ENCODE data around the gene AXL.
A peak's percentile ranks its signal among the peaks of the same experiment; 100 is the strongest.

The AXL gene

DNA sequence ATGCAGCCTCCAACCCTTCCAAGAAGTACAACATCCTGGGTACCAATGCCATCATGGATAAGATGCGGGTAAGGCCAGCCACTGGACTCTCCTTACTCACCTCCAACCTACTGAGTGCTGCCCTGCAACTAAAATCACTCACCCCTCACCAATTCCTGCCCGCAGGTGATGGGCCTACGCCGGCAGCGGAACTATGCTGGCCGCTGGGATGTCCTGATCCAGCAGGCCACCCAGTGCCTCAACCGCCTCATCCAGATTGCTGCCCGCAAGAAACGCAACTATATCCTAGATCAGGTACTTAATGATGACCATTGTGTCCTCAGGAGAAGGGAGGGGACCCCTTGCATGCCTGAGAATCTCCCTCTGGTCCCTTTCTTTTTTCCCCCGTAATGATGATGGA, 75.4 kb downstream of the AXL start:
- Histone ChIP-seq H3K4me3 (ENCODE audit: low read depth, low read length) (no peak overlapping the region), H3K27ac (no peak overlapping the region), H3K4me2 (ENCODE audit: low read length) (no peak overlapping the region), H2AFZ (no peak overlapping the region), H3K79me2 (peaks cover 37% of the 10 kb centered on the region), H3K4me1 (peaks cover 25% of the 10 kb centered on the region), H3K36me3 (ENCODE audit: control insufficient read depth, insufficient read depth, low read length) (no peaks in the 10 kb centered on the region), H3K9ac (no peak overlapping the region), H3K27me3 (ENCODE audit: control insufficient read depth, insufficient read depth, low read length) (no peaks in the 10 kb centered on the region), H3K9me3 (ENCODE audit: control insufficient read depth, low read length) (no peaks in the 10 kb centered on the region)
- TF ChIP-seq, protein P1, sequence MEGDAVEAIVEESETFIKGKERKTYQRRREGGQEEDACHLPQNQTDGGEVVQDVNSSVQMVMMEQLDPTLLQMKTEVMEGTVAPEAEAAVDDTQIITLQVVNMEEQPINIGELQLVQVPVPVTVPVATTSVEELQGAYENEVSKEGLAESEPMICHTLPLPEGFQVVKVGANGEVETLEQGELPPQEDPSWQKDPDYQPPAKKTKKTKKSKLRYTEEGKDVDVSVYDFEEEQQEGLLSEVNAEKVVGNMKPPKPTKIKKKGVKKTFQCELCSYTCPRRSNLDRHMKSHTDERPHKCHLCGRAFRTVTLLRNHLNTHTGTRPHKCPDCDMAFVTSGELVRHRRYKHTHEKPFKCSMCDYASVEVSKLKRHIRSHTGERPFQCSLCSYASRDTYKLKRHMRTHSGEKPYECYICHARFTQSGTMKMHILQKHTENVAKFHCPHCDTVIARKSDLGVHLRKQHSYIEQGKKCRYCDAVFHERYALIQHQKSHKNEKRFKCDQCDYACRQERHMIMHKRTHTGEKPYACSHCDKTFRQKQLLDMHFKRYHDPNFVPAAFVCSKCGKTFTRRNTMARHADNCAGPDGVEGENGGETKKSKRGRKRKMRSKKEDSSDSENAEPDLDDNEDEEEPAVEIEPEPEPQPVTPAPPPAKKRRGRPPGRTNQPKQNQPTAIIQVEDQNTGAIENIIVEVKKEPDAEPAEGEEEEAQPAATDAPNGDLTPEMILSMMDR (IDR thresholded peaks at IDR 0.05): no peak

DNA sequence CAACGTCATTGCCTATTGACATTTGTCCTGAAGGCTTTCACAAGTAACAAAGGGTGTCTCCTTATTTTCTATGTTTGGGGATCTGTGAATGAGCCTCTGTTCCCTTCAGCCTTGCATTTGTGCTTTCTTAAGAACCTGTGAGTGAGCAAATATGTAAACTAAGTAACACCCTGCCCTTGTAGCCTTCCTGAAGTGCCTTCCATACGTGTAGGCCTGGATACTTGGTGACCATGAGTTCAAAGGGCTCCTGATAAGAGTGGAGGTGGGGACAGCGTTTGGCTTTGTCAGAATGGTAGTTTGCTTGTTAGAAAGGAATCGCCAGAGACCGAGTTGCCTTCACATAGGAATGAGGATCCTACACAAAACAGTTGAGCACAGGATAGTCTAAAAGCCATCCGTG, 76.5 kb downstream of the AXL start:
- Histone ChIP-seq H3K27ac (no peak overlapping the region), H3K9me3 (ENCODE audit: control insufficient read depth, low read length) (no peaks in the 10 kb centered on the region), H3K9ac (no peak overlapping the region), H3K79me2 (peaks cover 34% of the 10 kb centered on the region), H2AFZ (no peak overlapping the region), H3K27me3 (ENCODE audit: control insufficient read depth, insufficient read depth, low read length) (no peaks in the 10 kb centered on the region), H3K4me3 (ENCODE audit: low read depth, low read length) (no peak overlapping the region), H3K4me1 (peaks cover 30% of the 10 kb centered on the region), H3K36me3 (ENCODE audit: control insufficient read depth, insufficient read depth, low read length) (no peaks in the 10 kb centered on the region), H3K4me2 (ENCODE audit: low read length) (no peak overlapping the region)
- TF ChIP-seq, protein P1 (IDR thresholded peaks at IDR 0.05): no peak

DNA sequence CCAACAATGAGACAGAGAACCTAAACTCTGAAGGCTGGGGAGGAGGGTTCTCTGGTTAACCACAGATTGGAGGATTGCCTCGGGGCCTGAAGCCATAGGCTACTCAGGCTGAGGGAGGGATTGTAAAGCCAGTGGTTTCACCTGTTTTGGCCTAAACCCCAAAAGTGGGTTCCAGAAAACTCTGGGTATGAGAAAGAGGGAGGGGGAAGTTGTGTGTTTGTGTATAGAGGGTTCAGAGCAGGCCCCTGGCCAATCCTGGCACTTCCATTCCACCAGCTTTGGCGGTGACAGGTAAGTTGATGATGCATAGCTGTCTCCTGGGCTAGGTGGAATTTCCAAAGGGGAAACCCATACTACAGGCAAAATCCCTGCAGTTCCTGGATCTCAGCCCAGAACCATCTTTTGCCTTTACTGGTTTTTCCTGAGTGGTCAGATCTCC, 77.4 kb downstream of the AXL start:
- Histone ChIP-seq H3K4me3 (ENCODE audit: low read depth, low read length) (no peak overlapping the region), H3K4me2 (ENCODE audit: low read length) (no peak overlapping the region), H3K4me1 (peaks cover 30% of the 10 kb centered on the region), H3K27me3 (ENCODE audit: control insufficient read depth, insufficient read depth, low read length) (no peaks in the 10 kb centered on the region), H3K79me2 (peaks cover 27% of the 10 kb centered on the region), H2AFZ (no peak overlapping the region), H3K9ac (no peak overlapping the region), H3K36me3 (ENCODE audit: control insufficient read depth, insufficient read depth, low read length) (no peaks in the 10 kb centered on the region), H3K9me3 (ENCODE audit: control insufficient read depth, low read length) (no peaks in the 10 kb centered on the region), H3K27ac (no peak overlapping the region)
- TF ChIP-seq, protein P1 (IDR thresholded peaks at IDR 0.05): no peak

DNA sequence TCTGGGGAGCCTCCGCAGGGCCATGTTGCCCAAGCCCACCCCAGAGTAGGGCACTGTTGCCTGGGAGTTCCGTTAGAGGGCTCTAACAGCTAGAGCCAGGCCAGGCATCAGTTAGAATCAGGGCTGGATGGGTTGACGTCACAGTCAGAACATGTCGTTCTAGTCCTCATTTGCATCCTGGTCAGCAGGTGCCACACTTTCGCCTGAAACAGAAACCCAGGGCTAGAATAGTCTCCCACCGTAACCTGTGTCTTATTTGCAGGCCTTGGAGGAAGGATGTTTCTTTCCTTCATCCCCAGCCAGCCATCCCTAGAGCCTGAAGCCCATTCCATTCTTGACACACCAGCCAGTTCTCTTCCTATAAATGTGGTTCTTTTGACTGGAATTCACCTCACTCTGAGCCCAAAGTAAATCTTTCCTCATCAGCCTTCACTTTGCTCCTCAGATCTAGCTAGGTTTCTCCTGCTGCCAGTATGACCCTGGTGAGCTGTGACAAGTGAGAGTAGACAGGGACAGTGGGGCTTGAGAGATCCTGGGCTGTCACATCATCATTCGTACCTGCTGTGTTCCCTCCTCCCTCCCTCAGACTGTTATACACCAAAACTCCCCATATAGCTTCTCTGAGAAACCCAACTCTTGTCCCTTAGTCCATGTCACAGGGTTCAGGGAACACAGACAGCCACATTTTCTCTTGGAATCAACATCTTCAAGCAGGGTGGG, 78.8 kb downstream of the AXL start:
- Histone ChIP-seq H3K4me2 (ENCODE audit: low read length) (no peak overlapping the region), H3K79me2 (peaks cover 20% of the 10 kb centered on the region), H3K9me3 (ENCODE audit: control insufficient read depth, low read length) (no peaks in the 10 kb centered on the region), H3K9ac (no peak overlapping the region), H3K4me1 (peaks cover 30% of the 10 kb centered on the region), H3K27me3 (ENCODE audit: control insufficient read depth, insufficient read depth, low read length) (no peaks in the 10 kb centered on the region), H2AFZ (no peak overlapping the region), H3K27ac (peak overlapping the region; percentile 65), H3K36me3 (ENCODE audit: control insufficient read depth, insufficient read depth, low read length) (no peaks in the 10 kb centered on the region), H3K4me3 (ENCODE audit: low read depth, low read length) (no peak overlapping the region)
- TF ChIP-seq, protein P1 (IDR thresholded peaks at IDR 0.05): no peak
